Occipital lobe (tissue), 2 donors: ENCODE measurements around the gene KCNG4. TPM values are rescaled to one million over a fixed set of nuclear protein-coding genes. Genes with fewer than 3 reads are reported as not detected.

ENCODE experiments used
- DNase-seq: peaks from one replicate; lab custom pipeline; 2025; lab: John Stamatoyannopoulos, UW
- total RNA-seq: library from RNA; depleted of rRNA; stranded (reverse); fragments of >200 nt; gene quantifications from one replicate; pipeline ENCODE4 v1.2.3, GENCODE V29; 2014

KCNG4 gene
- total RNA-seq = not detected

- DNase-seq = no peak
Observed at GRCh38 chr16:84239909-84240308, at the start of gene KCNG4. KCNG4 (minus strand) TSS chr16:84240012; CDS start chr16:84237485, 2,527 bp downstream.

- DNase-seq = no peak
Observed at GRCh38 chr16:84288902-84289301, 49.1 kb upstream of the KCNG4 start.

GRCh38 chr16:84286578-84287240 is 46.9 kb upstream of the KCNG4 start:
- DNase-seq = no peak

- no peak for DNase-seq
Observed at GRCh38 chr16:84284154-84284722, 44.4 kb upstream of the KCNG4 start.

- DNase-seq = no peak
Observed at GRCh38 chr16:84283314-84284153, 43.7 kb upstream of the KCNG4 start.

GRCh38 chr16:84282533-84282932 is 42.7 kb upstream of the KCNG4 start:
- no peak for DNase-seq

GRCh38 chr16:84281074-84281473 is 41.3 kb upstream of the KCNG4 start:
- no peak for DNase-seq

GRCh38 chr16:84279881-84280280 is 40.1 kb upstream of the KCNG4 start:
- DNase-seq = no peak

GRCh38 chr16:84278968-84279367 is 39.2 kb upstream of the KCNG4 start:
- DNase-seq = no peak

GRCh38 chr16:84278333-84278732 is 38.5 kb upstream of the KCNG4 start:
- no peak for DNase-seq

GRCh38 chr16:84277244-84277823 is 37.5 kb upstream of the KCNG4 start:
- peak; percentile 17 for DNase-seq

- no peak for DNase-seq
Observed at GRCh38 chr16:84275585-84276151, 35.9 kb upstream of the KCNG4 start.

GRCh38 chr16:84274515-84274914 is 34.7 kb upstream of the KCNG4 start:
- DNase-seq = no peak

- DNase-seq = no peak
Observed at GRCh38 chr16:84272740-84273320, 33.0 kb upstream of the KCNG4 start.

GRCh38 chr16:84271866-84272265 is 32.1 kb upstream of the KCNG4 start:
- DNase-seq = no peak

GRCh38 chr16:84271037-84271436 is 31.2 kb upstream of the KCNG4 start:
- DNase-seq = no peak

GRCh38 chr16:84270531-84270930 is 30.7 kb upstream of the KCNG4 start:
- no peak for DNase-seq

GRCh38 chr16:84270071-84270470 is 30.3 kb upstream of the KCNG4 start:
- no peak for DNase-seq

- DNase-seq = no peak
Observed at GRCh38 chr16:84268291-84269040, 28.7 kb upstream of the KCNG4 start.

- DNase-seq = no peak
Observed at GRCh38 chr16:84267380-84267779, 27.6 kb upstream of the KCNG4 start.

GRCh38 chr16:84266451-84266850 is 26.6 kb upstream of the KCNG4 start:
- peak; percentile 48 for DNase-seq
